Measurements from ENCODE around the gene CLN5.

DNA sequence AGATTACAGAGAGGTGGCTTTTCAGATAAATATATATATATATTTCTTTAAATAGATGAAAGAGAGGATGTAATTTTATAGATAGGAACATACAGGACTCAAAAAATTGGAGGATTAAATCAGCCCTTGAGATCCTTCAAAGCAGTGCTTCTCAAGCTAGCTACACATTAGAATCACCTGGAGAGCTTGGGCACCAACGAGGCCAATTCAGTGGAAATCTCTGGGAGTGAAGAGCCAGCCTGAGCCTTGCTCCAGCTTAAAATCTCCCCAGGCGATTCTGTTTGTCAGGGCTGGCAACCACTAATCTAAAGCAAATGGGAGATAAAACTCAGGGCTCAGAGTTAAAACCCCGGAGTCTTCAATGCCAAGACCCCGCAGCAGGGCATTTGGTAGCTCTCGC, 15.0 kb upstream of the CLN5 start:
- TF ChIP-seq, protein P1, sequence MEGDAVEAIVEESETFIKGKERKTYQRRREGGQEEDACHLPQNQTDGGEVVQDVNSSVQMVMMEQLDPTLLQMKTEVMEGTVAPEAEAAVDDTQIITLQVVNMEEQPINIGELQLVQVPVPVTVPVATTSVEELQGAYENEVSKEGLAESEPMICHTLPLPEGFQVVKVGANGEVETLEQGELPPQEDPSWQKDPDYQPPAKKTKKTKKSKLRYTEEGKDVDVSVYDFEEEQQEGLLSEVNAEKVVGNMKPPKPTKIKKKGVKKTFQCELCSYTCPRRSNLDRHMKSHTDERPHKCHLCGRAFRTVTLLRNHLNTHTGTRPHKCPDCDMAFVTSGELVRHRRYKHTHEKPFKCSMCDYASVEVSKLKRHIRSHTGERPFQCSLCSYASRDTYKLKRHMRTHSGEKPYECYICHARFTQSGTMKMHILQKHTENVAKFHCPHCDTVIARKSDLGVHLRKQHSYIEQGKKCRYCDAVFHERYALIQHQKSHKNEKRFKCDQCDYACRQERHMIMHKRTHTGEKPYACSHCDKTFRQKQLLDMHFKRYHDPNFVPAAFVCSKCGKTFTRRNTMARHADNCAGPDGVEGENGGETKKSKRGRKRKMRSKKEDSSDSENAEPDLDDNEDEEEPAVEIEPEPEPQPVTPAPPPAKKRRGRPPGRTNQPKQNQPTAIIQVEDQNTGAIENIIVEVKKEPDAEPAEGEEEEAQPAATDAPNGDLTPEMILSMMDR (conservative IDR thresholded peaks at IDR 0.05; ENCODE audit: low read depth, low read length): no peak
- TF ChIP-seq RAD21 (IDR thresholded peaks at IDR 0.05; ENCODE audit: low read length) (no peak), POLR2A (IDR thresholded peaks at IDR 0.05; ENCODE audit: low read depth, low read length) (no peak)
